Mesendoderm (in vitro differentiated cells): ENCODE results near the gene FCRL3.

Experiments used
- DNase-seq: peaks from one replicate; pipeline ENCODE4 v3.0.0; 2013
- H2AK5ac ChIP-seq: 2 replicates; pipeline ENCODE4 v1.6.1; 2013; ENCODE audit warnings: low read length, inconsistent platforms
- H2BK120ac ChIP-seq: 2 replicates; pipeline ENCODE4 v1.6.1; 2013; ENCODE audit warnings: low read depth, mild to moderate bottlenecking, low read length, moderate library complexity, mixed read lengths
- H2BK15ac ChIP-seq: replicated peaks from 2 replicates; pipeline ENCODE4 v1.6.1; 2013; ENCODE audit warnings: low read depth, mild to moderate bottlenecking, moderate library complexity
- H2BK5ac ChIP-seq: 2 replicates; pipeline ENCODE4 v1.6.1; 2013; ENCODE audit warnings: low read length, inconsistent platforms
- H3K18ac ChIP-seq: 2 replicates; pipeline ENCODE4 v1.6.1; 2013; ENCODE audit warnings: mild to moderate bottlenecking, low read length, mixed read lengths
- H3K23ac ChIP-seq: one replicate; pipeline ENCODE4 v1.6.1; 2013; ENCODE audit warnings: low read length
- H3K27ac ChIP-seq: 2 replicates; pipeline ENCODE4 v1.5.1; 2013; ENCODE audit warnings: low read depth, mild to moderate bottlenecking, inconsistent platforms, low read length, moderate library complexity
- H3K27me3 ChIP-seq: 2 replicates; pipeline ENCODE4 v1.6.1; 2013; ENCODE audit warnings: low read length, control low read depth, mild to moderate bottlenecking, inconsistent platforms; ENCODE audit not compliant: insufficient read depth, poor library complexity
- H3K36me3 ChIP-seq: 2 replicates; pipeline ENCODE4 v1.6.1; 2013; ENCODE audit warnings: low read length, inconsistent platforms; ENCODE audit not compliant: control insufficient read depth, insufficient read depth
- H3K4ac ChIP-seq: one replicate; pipeline ENCODE4 v1.6.1; 2013; ENCODE audit warnings: low read depth, mild to moderate bottlenecking, low read length, moderate library complexity
- H3K4me1 ChIP-seq: 2 replicates; pipeline ENCODE4 v1.6.1; 2013; ENCODE audit warnings: low read depth, low read length, inconsistent platforms; ENCODE audit not compliant: control insufficient read depth
- H3K4me2 ChIP-seq: 2 replicates; pipeline ENCODE4 v1.6.1; 2013; ENCODE audit warnings: low read length
- H3K4me3 ChIP-seq: 2 replicates; pipeline ENCODE4 v1.5.1; 2013; ENCODE audit warnings: mild to moderate bottlenecking, low read length
- H3K56ac ChIP-seq: one replicate; pipeline ENCODE4 v1.6.1; 2013; ENCODE audit warnings: low read length
- H3K79me1 ChIP-seq: 2 replicates; pipeline ENCODE4 v1.6.1; 2013; ENCODE audit warnings: low read length, inconsistent platforms
- H3K79me2 ChIP-seq: 2 replicates; pipeline ENCODE4 v1.6.1; 2013; ENCODE audit warnings: mild to moderate bottlenecking, low read length; ENCODE audit not compliant: control insufficient read depth, insufficient read depth
- H3K9ac ChIP-seq: 2 replicates; pipeline ENCODE4 v1.6.1; 2013; ENCODE audit warnings: low read length, inconsistent platforms
- H4K5ac ChIP-seq: one replicate; pipeline ENCODE4 v1.6.1; 2013; ENCODE audit warnings: low read length
- H4K8ac ChIP-seq: one replicate; pipeline ENCODE4 v1.6.1; 2013; ENCODE audit warnings: low read depth, mild to moderate bottlenecking, control low read depth, low read length, moderate library complexity
- WGBS: extraction: QIAGEN DNeasy Blood & Tissue Kit; methylation state at CpG from one replicate; pipeline ENCODE4 v1.1.7; 2013; ENCODE audit warnings: low lambda C conversion rate, missing lambda C conversion rate; ENCODE audit not compliant: insufficient coverage; ENCODE audit errors: extremely low coverage; 5-methylcytosine and 5-hydroxymethylcytosine counted together

The FCRL3 gene

DNA sequence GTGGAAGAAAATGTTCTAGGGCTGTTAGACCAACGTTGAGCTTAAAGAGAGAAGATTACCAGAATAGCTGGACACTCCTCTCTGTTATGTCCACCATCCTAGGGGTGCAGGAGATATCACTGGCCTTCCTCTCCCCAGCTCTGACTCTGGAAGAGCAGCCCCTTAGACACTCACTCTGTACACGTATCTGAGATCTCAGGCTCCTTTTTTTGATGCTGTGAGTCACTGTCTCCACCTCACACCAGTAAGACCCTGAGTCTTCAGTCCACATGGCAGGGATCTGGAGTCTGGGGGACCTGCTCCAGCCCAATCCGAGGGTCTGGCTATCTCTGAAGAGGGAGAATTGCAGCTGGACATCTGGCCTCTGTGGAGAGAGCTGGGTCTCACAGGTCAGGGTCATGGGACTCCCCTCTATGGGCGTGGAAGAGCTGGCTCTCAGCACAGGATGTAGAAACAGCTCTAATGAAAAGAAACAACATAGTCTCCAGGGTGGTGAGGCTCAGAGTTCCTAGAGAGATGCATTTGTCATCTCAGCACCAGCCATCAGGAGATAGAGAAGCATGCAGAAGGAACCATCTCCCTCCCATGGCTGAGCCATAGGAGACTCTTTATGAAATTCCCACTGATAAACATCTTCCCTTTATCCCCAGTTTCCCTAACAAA lies 3.5 kb downstream of the FCRL3 start:
- H3K79me1 ChIP-seq = no peaks in the 10 kb centered on the region
- no peak for DNase-seq
- H2AK5ac ChIP-seq = no peak overlapping the region
- no peak overlapping the region for H3K18ac ChIP-seq
- H3K4me2 ChIP-seq = no peak overlapping the region
- no CpG with 5 or more reads among the region's 4 CpGs for WGBS
- H3K79me2 ChIP-seq = no peaks in the 10 kb centered on the region
- H2BK15ac ChIP-seq = no peak overlapping the region
- H4K8ac ChIP-seq = no peak overlapping the region
- no peak overlapping the region for H3K23ac ChIP-seq
- no peak overlapping the region for H3K27ac ChIP-seq
- no peak overlapping the region for H3K9ac ChIP-seq
- H3K4me1 ChIP-seq = peaks cover 5% of the 10 kb centered on the region
- no peak overlapping the region for H2BK120ac ChIP-seq
- H3K36me3 ChIP-seq = no peaks in the 10 kb centered on the region
- no peak overlapping the region for H3K4me3 ChIP-seq
- no peaks in the 10 kb centered on the region for H3K27me3 ChIP-seq
- no peak overlapping the region for H2BK5ac ChIP-seq
- no peak overlapping the region for H3K4ac ChIP-seq
- no peak overlapping the region for H3K56ac ChIP-seq
- no peak overlapping the region for H4K5ac ChIP-seq

DNA sequence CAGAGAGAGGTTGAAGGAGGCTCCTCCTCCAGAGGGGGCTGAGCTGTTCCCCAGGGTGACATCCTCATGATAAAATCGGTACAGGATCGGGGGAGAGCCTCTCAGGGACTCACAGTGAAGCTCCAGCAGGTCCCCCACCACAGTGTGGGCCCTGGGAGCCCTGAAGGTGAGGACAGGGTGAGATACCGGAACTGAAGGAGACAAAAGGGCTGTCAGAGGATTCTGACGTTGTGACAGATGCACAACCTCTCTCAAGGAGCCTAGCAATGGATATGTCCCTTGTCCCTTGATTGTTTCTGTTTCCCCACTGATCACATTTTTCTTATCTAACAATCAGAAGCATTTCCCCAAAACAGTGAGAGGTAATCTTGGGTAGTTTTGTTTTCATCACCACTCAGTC lies 5.2 kb downstream of the FCRL3 start:
- Histone ChIP-seq H3K56ac (no peak overlapping the region), H3K4me3 (no peak overlapping the region), H2BK120ac (no peak overlapping the region), H4K5ac (no peak overlapping the region), H3K4ac (no peak overlapping the region), H3K18ac (no peak overlapping the region), H2BK5ac (no peak overlapping the region), H3K27ac (no peak overlapping the region), H3K79me1 (no peaks in the 10 kb centered on the region), H3K4me2 (no peak overlapping the region), H3K79me2 (no peaks in the 10 kb centered on the region), H2BK15ac (no peak overlapping the region), H2AK5ac (no peak overlapping the region), H4K8ac (no peak overlapping the region), H3K23ac (no peak overlapping the region), H3K4me1 (peaks cover 5% of the 10 kb centered on the region), H3K9ac (no peak overlapping the region), H3K27me3 (no peaks in the 10 kb centered on the region), H3K36me3 (no peaks in the 10 kb centered on the region)
- peak; percentile 4 for DNase-seq
- no CpG with 5 or more reads among the region's 4 CpGs for WGBS

DNA sequence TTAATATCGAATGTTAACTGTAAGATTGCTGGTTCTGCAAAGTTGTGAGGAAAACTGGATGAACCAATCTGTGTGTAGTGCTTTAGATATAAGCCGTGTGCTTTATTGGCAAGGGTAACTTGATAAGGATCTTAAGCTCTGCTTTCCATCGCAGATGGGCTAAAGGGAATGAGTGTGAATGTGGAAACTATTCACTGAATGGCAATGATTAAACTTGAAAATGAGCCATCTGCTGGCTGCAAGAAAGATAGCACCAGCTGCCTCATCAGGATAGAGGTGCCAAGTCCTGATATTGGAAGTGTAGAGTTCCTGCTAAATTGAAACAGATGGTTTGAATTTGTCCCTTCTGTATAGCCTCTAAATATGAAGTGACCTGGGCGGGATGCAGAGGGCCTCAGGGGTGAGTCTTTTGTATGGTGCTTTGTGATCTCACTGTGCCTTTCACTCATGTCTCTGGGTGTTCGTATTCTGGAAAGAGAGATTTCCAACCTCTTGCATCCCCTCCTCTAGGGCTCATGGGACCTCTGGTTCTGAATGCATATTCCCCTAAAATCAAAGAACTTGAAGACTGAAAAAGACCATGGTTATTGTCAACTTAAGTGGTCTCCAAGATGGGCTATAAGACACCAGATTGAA lies 9.2 kb downstream of the FCRL3 start:
- no peak overlapping the region for H3K4me3 ChIP-seq
- WGBS = no CpG with 5 or more reads among the region's 5 CpGs
- peak; percentile 79 for DNase-seq

DNA sequence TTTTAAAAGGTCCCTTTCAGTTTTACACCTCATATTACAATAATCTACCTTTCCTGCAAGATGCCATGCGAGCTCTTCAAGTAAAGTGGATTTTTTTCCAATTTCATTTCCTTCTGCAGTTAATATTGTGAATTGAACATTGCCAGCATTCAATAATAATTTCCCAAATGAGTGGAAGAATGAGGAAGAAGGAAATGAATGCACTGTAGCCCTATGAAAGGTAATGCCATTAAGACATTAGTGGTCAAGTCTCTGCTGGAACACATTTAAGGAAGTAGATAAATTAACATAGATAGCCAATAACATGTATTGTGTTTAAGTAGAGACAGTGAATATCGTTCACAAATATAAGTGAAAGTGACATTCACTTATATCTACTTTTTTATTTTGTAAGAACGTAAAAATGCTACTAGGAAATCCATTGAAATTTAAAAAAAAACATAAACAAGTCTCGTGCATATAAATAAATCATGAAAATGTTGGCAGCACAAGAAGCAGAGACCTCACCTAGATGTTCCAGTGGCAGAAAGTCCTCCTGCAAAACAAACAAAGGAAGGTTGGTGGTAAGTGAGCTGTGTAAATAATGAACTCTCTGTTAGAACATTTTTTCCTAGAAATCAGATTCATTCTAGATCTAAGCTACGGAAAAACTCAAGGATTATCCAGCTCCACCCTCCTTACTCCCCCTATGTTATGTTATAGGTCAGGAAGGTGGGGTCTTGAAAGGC lies 17.7 kb downstream of the FCRL3 start:
- Histone ChIP-seq H4K8ac (no peak overlapping the region), H3K79me1 (no peaks in the 10 kb centered on the region), H3K9ac (no peak overlapping the region), H3K4me1 (no peaks in the 10 kb centered on the region), H3K56ac (no peak overlapping the region), H3K79me2 (no peaks in the 10 kb centered on the region), H3K4me3 (no peak overlapping the region), H4K5ac (no peak overlapping the region), H3K27me3 (no peaks in the 10 kb centered on the region), H2BK120ac (no peak overlapping the region), H3K4me2 (no peak overlapping the region), H3K23ac (no peak overlapping the region), H3K27ac (no peak overlapping the region), H3K4ac (no peak overlapping the region), H2BK5ac (no peak overlapping the region), H3K36me3 (no peaks in the 10 kb centered on the region), H2BK15ac (no peak overlapping the region), H3K18ac (no peak overlapping the region), H2AK5ac (no peak overlapping the region)
- DNase-seq = no peak
- no CpG with 5 or more reads among the region's 5 CpGs for WGBS

More for the DNA sequence above, 9.2 kb downstream of the FCRL3 start:
- Histone ChIP-seq H3K27ac (no peak overlapping the region), H2BK120ac (no peak overlapping the region), H2BK15ac (no peak overlapping the region), H3K4me1 (no peaks in the 10 kb centered on the region), H4K8ac (no peak overlapping the region), H3K27me3 (no peaks in the 10 kb centered on the region), H3K4ac (no peak overlapping the region), H3K79me1 (no peaks in the 10 kb centered on the region), H3K9ac (no peak overlapping the region), H3K36me3 (no peaks in the 10 kb centered on the region), H3K23ac (no peak overlapping the region), H3K18ac (no peak overlapping the region), H2AK5ac (no peak overlapping the region), H3K79me2 (no peaks in the 10 kb centered on the region), H2BK5ac (no peak overlapping the region), H4K5ac (no peak overlapping the region), H3K4me2 (no peak overlapping the region), H3K56ac (no peak overlapping the region)

DNA sequence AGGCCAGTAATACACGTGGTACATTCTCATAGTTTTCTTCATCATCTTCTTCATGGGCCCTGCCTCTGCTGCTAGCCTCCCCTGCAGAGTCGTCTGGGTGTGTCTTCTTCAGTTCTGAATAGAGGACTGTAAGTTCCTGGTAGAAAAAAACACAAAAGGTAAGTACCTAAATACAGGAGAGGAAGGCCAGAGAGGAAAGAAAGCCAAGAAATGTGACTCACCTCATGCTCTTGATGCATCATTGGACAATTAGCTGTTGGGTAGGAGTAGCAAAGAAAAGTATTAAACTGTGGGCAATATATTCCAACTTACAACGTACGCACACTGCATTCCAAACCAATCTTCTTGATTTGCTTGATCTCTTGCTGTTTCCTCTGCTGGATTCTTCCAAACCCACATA lies 21.8 kb downstream of the FCRL3 start:
- Histone ChIP-seq H3K9ac (no peak overlapping the region), H2AK5ac (no peak overlapping the region), H3K4me2 (no peak overlapping the region), H3K4me1 (no peaks in the 10 kb centered on the region), H2BK5ac (no peak overlapping the region), H2BK120ac (no peak overlapping the region), H3K36me3 (no peaks in the 10 kb centered on the region), H3K79me1 (no peaks in the 10 kb centered on the region), H3K79me2 (no peaks in the 10 kb centered on the region), H3K18ac (no peak overlapping the region), H3K23ac (no peak overlapping the region), H2BK15ac (no peak overlapping the region), H3K27ac (no peak overlapping the region), H3K56ac (no peak overlapping the region), H3K4ac (no peak overlapping the region), H3K27me3 (no peaks in the 10 kb centered on the region), H3K4me3 (no peak overlapping the region), H4K5ac (no peak overlapping the region), H4K8ac (no peak overlapping the region)
- no CpG with 5 or more reads among the region's 4 CpGs for WGBS
- DNase-seq = no peak
